CD14-positive monocyte (primary cell): ENCODE results near the gene SH3PXD2A. TPM values are rescaled to one million over a fixed set of nuclear protein-coding genes. Genes with fewer than 3 reads are reported as not detected.

Source experiments
- DNase-seq, 3 donors: peaks; one replicate each; pipeline ENCODE4 v3.0.0-alpha.2; 2011 to 2022
- H2AFZ ChIP-seq: 2 replicates; pipeline ENCODE4 v1.6.0; 2012; ENCODE audit warnings: mild to moderate bottlenecking, low read depth, low read length, inconsistent platforms; ENCODE audit not compliant: insufficient read depth, poor library complexity, severe bottlenecking
- H3K27ac ChIP-seq, 2 donors: 1 replicate in 1 of 2; 2 replicates in 1 of 2; pipeline ENCODE4 v1.5.1; 2012 to 2013; ENCODE audit warnings: low read length in 2 of 2, control low read depth in 1 of 2, inconsistent platforms in 1 of 2, low read depth in 1 of 2, mild to moderate bottlenecking in 1 of 2
- H3K27me3 ChIP-seq, 2 donors: one replicate each; pipeline versions ENCODE4 v1.6.0 to v1.6.1; 2011 to 2013; ENCODE audit warnings: low read length in 2 of 2; ENCODE audit not compliant: control insufficient read depth in 2 of 2, insufficient read depth in 2 of 2
- H3K36me3 ChIP-seq, 2 donors: replicated peaks in 1 of 2; 1 replicate in 1 of 2; 2 replicates in 1 of 2; pipeline versions ENCODE4 v1.5.1 to v1.6.1; 2012 to 2013; ENCODE audit warnings: low read length in 2 of 2, control low read depth in 1 of 2, inconsistent platforms in 1 of 2, mild to moderate bottlenecking in 1 of 2; ENCODE audit not compliant: insufficient read depth in 2 of 2, control insufficient read depth in 1 of 2
- H3K4me1 ChIP-seq, 2 donors: 1 replicate in 1 of 2; 2 replicates in 1 of 2; pipeline versions ENCODE4 v1.5.1 to v1.6.1; 2012 to 2013; ENCODE audit warnings: low read length in 2 of 2, control low read depth in 1 of 2, inconsistent platforms in 1 of 2, mild to moderate bottlenecking in 1 of 2, moderate library complexity in 1 of 2; ENCODE audit not compliant: insufficient read depth in 2 of 2, control insufficient read depth in 1 of 2
- H3K4me2 ChIP-seq: replicated peaks from 2 replicates; pipeline ENCODE3; 2012; ENCODE audit warnings: low read length, moderate library complexity, mild to moderate bottlenecking; ENCODE audit not compliant: poor library complexity, severe bottlenecking; ENCODE audit errors: extremely low read depth
- H3K4me3 ChIP-seq, 3 experiments: fragments of 200-600 bp in 1 of 3; sonication (generic) in 1 of 3; replicated peaks in 1 of 3; 1 replicate in 2 of 3; 2 replicates in 1 of 3; pipeline ENCODE4 v1.5.1; 2011 to 2013; ENCODE audit warnings: low read length in 3 of 3, mild to moderate bottlenecking in 3 of 3, control low read depth in 2 of 3, low read depth in 2 of 3, inconsistent platforms in 1 of 3, moderate library complexity in 1 of 3
- H3K79me2 ChIP-seq: 2 replicates; pipeline ENCODE4 v1.6.0; 2012; ENCODE audit warnings: mild to moderate bottlenecking, control low read depth, inconsistent platforms, low read length, moderate library complexity; ENCODE audit not compliant: insufficient read depth
- H3K9ac ChIP-seq: 2 replicates; pipeline ENCODE4 v1.6.0; 2017; ENCODE audit warnings: low read length, mild to moderate bottlenecking; ENCODE audit not compliant: insufficient read depth, poor library complexity, severe bottlenecking
- H3K9me3 ChIP-seq, 2 donors: replicated peaks in 1 of 2; 1 replicate in 1 of 2; 2 replicates in 1 of 2; pipeline versions ENCODE4 v1.5.1 to v1.6.1; 2012 to 2013; ENCODE audit warnings: low read length in 2 of 2, control low read depth in 1 of 2; ENCODE audit not compliant: control insufficient read depth in 1 of 2, insufficient read depth in 1 of 2
- H4K20me1 ChIP-seq: 2 replicates; pipeline ENCODE4 v1.6.0; 2012; ENCODE audit warnings: mild to moderate bottlenecking, low read length, control low read depth, moderate library complexity; ENCODE audit not compliant: insufficient read depth
- H3K27ac Mint-ChIP-seq, 7 donors: one replicate each; pipeline ENCODE4 v1.8.0; 2020; ENCODE audit warnings: mild to moderate bottlenecking in 7 of 7, mixed read lengths in 7 of 7, moderate library complexity in 6 of 7, inconsistent platforms in 2 of 7
- H3K27me3 Mint-ChIP-seq, 3 donors: one replicate each; pipeline ENCODE4 v1.8.0; 2021 to 2022; ENCODE audit warnings: low read depth in 3 of 3, mild to moderate bottlenecking in 3 of 3, mixed read lengths in 3 of 3, moderate library complexity in 3 of 3, inconsistent platforms in 1 of 3
- H3K36me3 Mint-ChIP-seq, 2 donors: one replicate each; pipeline ENCODE4 v1.8.0; 2020; ENCODE audit warnings: mixed read lengths in 2 of 2, inconsistent platforms in 1 of 2, mild to moderate bottlenecking in 1 of 2
- H3K4me1 Mint-ChIP-seq: one replicate; pipeline ENCODE4 v1.8.0; 2020; ENCODE audit warnings: mild to moderate bottlenecking, mixed read lengths
- H3K4me3 Mint-ChIP-seq, 2 donors: one replicate each; pipeline ENCODE4 v1.8.0; 2020; ENCODE audit warnings: mild to moderate bottlenecking in 2 of 2, mixed read lengths in 2 of 2, moderate library complexity in 1 of 2
- H3K9me3 Mint-ChIP-seq, 7 donors: one replicate each; pipeline ENCODE4 v1.8.0; 2020 to 2022; ENCODE audit warnings: mixed read lengths in 7 of 7, mild to moderate bottlenecking in 6 of 7, moderate library complexity in 6 of 7, inconsistent platforms in 2 of 7
- WGBS: methylation state at CpG from one replicate; pipeline ENCODE4 v1.1.5; 2013; ENCODE audit warnings: missing lambda C conversion rate; ENCODE audit not compliant: insufficient coverage; 5-methylcytosine and 5-hydroxymethylcytosine counted together
- intact Hi-C, 2 donors: fragments of 100-400 bp; cut with micrococcal nuclease; formaldehyde crosslinking; loops; one replicate each; pipeline versions ENCODE4 v1.15.0 to v1.15.1; 2023
- polyA plus RNA-seq, 3 donors: library from polyadenylated mRNA; depleted of rRNA in 1 of 3; unstranded in 2 of 3; stranded (reverse) in 1 of 3; fragments of 300-500 nt in 2 of 3; fragments of >200 nt in 1 of 3; fragmentation: Illumina TruSeq in 2 of 3; gene quantifications; 1 replicate in 2 of 3; 2 replicates in 1 of 3; pipeline ENCODE4 v1.2.3, GENCODE V29; 2012 to 2021
- TF ChIP-seq, protein P1 (sequence below): fragments of 200-600 bp; IDR thresholded peaks from one replicate; pipeline ENCODE4 v1.8.0; 2022; ENCODE audit warnings: antibody characterized with exemption, mild to moderate bottlenecking

Gene SH3PXD2A
- polyA plus RNA-seq, 3 donors, result 0.01 to 0.76 (median 0.05) TPM

- Mint-ChIP-seq H3K4me1 (peaks cover 63% of the 10 kb centered on the region), H3K9me3 (peaks cover 0 to 5% (median 0%) of the 10 kb centered on the region in 7 donors), H3K4me3 (peak overlapping the region in 1 of 2 donors; percentile 61), H3K27me3 (peaks cover 2 to 10% (median 6%) of the 10 kb centered on the region in 3 donors), H3K36me3 (peaks cover 0 to 3% of the 10 kb centered on the region in 2 donors), H3K27ac (peak overlapping the region in 6 of 7 donors; percentile 16 to 65 (median 58))
- intact Hi-C loops, result no loop called here
- peak overlapping the region; percentile 1 for H3K9ac ChIP-seq
- H3K27ac ChIP-seq, result no peak overlapping the region
- no peaks in the 10 kb centered on the region for H3K9me3 ChIP-seq
- H2AFZ ChIP-seq, result no peak overlapping the region
- H3K4me1 ChIP-seq, result peaks cover 54 to 56% of the 10 kb centered on the region in 2 donors
- no peaks in the 10 kb centered on the region for H3K79me2 ChIP-seq
- DNase-seq, result peak; percentile 24 to 42 (median 39)
- TF ChIP-seq, protein P1, sequence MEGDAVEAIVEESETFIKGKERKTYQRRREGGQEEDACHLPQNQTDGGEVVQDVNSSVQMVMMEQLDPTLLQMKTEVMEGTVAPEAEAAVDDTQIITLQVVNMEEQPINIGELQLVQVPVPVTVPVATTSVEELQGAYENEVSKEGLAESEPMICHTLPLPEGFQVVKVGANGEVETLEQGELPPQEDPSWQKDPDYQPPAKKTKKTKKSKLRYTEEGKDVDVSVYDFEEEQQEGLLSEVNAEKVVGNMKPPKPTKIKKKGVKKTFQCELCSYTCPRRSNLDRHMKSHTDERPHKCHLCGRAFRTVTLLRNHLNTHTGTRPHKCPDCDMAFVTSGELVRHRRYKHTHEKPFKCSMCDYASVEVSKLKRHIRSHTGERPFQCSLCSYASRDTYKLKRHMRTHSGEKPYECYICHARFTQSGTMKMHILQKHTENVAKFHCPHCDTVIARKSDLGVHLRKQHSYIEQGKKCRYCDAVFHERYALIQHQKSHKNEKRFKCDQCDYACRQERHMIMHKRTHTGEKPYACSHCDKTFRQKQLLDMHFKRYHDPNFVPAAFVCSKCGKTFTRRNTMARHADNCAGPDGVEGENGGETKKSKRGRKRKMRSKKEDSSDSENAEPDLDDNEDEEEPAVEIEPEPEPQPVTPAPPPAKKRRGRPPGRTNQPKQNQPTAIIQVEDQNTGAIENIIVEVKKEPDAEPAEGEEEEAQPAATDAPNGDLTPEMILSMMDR, result no peak
- H3K27me3 ChIP-seq, result no peaks in the 10 kb centered on the region
- no peaks in the 10 kb centered on the region for H3K36me3 ChIP-seq
- H4K20me1 ChIP-seq, result no peaks in the 10 kb centered on the region
- no peak overlapping the region for H3K4me3 ChIP-seq
- no peak overlapping the region for H3K4me2 ChIP-seq
- 0% methylated on average over 3 of the region's 10 CpGs for WGBS
Measured at GRCh38 chr10:103759100-103759781, 96.1 kb downstream of the SH3PXD2A start.

DNA sequence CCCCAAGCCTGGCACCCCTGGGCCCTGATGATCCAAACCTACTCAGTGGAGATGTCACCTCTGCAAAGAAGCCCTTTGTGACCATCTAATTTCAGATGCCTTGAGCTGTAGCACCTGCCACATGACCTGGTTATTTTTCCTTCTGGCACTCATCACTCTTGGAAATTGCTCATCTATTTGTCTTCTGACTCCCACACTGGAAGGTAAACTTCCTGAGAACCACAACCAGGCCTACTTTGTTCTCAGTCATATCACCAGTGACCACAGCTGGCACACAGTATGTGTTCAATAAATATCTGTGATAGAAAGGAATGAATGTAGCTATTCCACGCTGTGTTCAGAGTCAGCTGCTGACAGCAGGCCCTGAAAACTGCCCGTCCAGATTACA lies 97.1 kb downstream of the SH3PXD2A start:
- H3K9me3 ChIP-seq, result no peaks in the 10 kb centered on the region
- Mint-ChIP-seq H3K27me3 (peaks cover 0 to 11% (median 6%) of the 10 kb centered on the region in 3 donors), H3K4me3 (peak overlapping the region in 1 of 2 donors; percentile 86), H3K4me1 (peaks cover 54% of the 10 kb centered on the region), H3K9me3 (peaks cover 0 to 2% (median 0%) of the 10 kb centered on the region in 7 donors), H3K36me3 (peaks cover 0 to 3% of the 10 kb centered on the region in 2 donors), H3K27ac (peak overlapping the region in 2 of 7 donors; percentile 45 to 62)
- H3K9ac ChIP-seq, result peak overlapping the region; percentile 5
- peak overlapping the region; percentile 39 for H3K4me2 ChIP-seq
- no peaks in the 10 kb centered on the region for H3K79me2 ChIP-seq
- peak overlapping the region in 1 of 3 experiments; percentile 11 for H3K4me3 ChIP-seq
- H3K27ac ChIP-seq, result no peak overlapping the region
- intact Hi-C loops, result no loop called here
- H3K36me3 ChIP-seq, result no peaks in the 10 kb centered on the region
- 50% methylated on average over 2 of the region's 2 CpGs for WGBS
- TF ChIP-seq, protein P1, result no peak
- H4K20me1 ChIP-seq, result no peaks in the 10 kb centered on the region
- DNase-seq, result no peak
- peaks cover 45 to 46% of the 10 kb centered on the region in 2 donors for H3K4me1 ChIP-seq
- no peaks in the 10 kb centered on the region for H3K27me3 ChIP-seq
- no peak overlapping the region for H2AFZ ChIP-seq
